ENCODE data around the gene EEPD1. TPM values are rescaled to one million over a fixed set of nuclear protein-coding genes. Genes with fewer than 3 reads are reported as not detected.

EEPD1 gene
- total RNA-seq, 2 donors from 2014 or later, result 8.2 to 10.0 TPM

- Histone ChIP-seq H3K36me3 (no peaks in the 10 kb centered on the region), H3K9ac (ENCODE audit: low read depth in 2 of 2, low read length in 2 of 2) (no peak overlapping the region), H3K27me3 (no peaks in the 10 kb centered on the region), H3K4me3 (no peak overlapping the region), H3K9me3 (no peaks in the 10 kb centered on the region), H3K4me1 (no peaks in the 10 kb centered on the region), H3K27ac (no peak overlapping the region)
- no peak for DNase-seq
- no peak for TF ChIP-seq CTCF (IDR thresholded peaks at IDR 0.05)
- intact Hi-C loops (cut with DNase I), result no loop called here
Measured at GRCh38 chr7:36161996-36162395, 8.9 kb downstream of the EEPD1 start.

GRCh38 chr7:36165059-36165458 lies 12.0 kb downstream of the EEPD1 start:
- no peaks in the 10 kb centered on the region for H3K9me3 ChIP-seq
- H3K9ac ChIP-seq (ENCODE audit: low read depth in 2 of 2, low read length in 2 of 2), result no peak overlapping the region
- no peak overlapping the region for H3K27ac ChIP-seq
- intact Hi-C loops (cut with DNase I), result no loop called here
- H3K27me3 ChIP-seq, result no peaks in the 10 kb centered on the region
- DNase-seq, result no peak
- TF ChIP-seq CTCF (IDR thresholded peaks at IDR 0.05), result no peak
- no peaks in the 10 kb centered on the region for H3K4me1 ChIP-seq
- no peaks in the 10 kb centered on the region for H3K36me3 ChIP-seq
- no peak overlapping the region for H3K4me3 ChIP-seq

GRCh38 chr7:36165802-36166201 lies 12.7 kb downstream of the EEPD1 start:
- TF ChIP-seq CTCF (IDR thresholded peaks at IDR 0.05), result no peak
- Histone ChIP-seq H3K4me3 (no peak overlapping the region), H3K27ac (no peak overlapping the region), H3K9ac (ENCODE audit: low read depth in 2 of 2, low read length in 2 of 2) (no peak overlapping the region), H3K9me3 (no peaks in the 10 kb centered on the region), H3K36me3 (no peaks in the 10 kb centered on the region), H3K4me1 (no peaks in the 10 kb centered on the region), H3K27me3 (no peaks in the 10 kb centered on the region)
- intact Hi-C loops (cut with DNase I), result no loop called here
- DNase-seq, result no peak

- Histone ChIP-seq H3K27me3 (no peaks in the 10 kb centered on the region), H3K36me3 (no peaks in the 10 kb centered on the region), H3K4me1 (no peaks in the 10 kb centered on the region), H3K27ac (no peak overlapping the region), H3K4me3 (no peak overlapping the region), H3K9me3 (no peaks in the 10 kb centered on the region), H3K9ac (ENCODE audit: low read depth in 2 of 2, low read length in 2 of 2) (no peak overlapping the region)
- TF ChIP-seq CTCF (IDR thresholded peaks at IDR 0.05), result no peak
- intact Hi-C loops (cut with DNase I), result no loop called here
- no peak for DNase-seq
Measured at GRCh38 chr7:36167403-36168050, 14.5 kb downstream of the EEPD1 start.

GRCh38 chr7:36171503-36171902 lies 18.4 kb downstream of the EEPD1 start:
- H3K36me3 ChIP-seq, result no peaks in the 10 kb centered on the region
- no peaks in the 10 kb centered on the region for H3K27me3 ChIP-seq
- no peak for TF ChIP-seq CTCF (IDR thresholded peaks at IDR 0.05)
- no peak overlapping the region for H3K9ac ChIP-seq (ENCODE audit: low read depth in 2 of 2, low read length in 2 of 2)
- no peak overlapping the region for H3K27ac ChIP-seq
- H3K4me3 ChIP-seq, result no peak overlapping the region
- H3K9me3 ChIP-seq, result no peaks in the 10 kb centered on the region
- no peaks in the 10 kb centered on the region for H3K4me1 ChIP-seq
- DNase-seq, result no peak
- intact Hi-C loops (cut with DNase I), result no loop called here
